Smooth muscle cell (in vitro differentiated cells): ENCODE data around the gene VSTM2L. TPM values are rescaled to one million over a fixed set of nuclear protein-coding genes. Genes with fewer than 3 reads are reported as not detected.

Experiments
- DNase-seq: peaks from one replicate; lab custom pipeline; 2025; ENCODE audit not compliant: unreplicated experiment; lab: John Stamatoyannopoulos, UW
- H2AFZ ChIP-seq: fragments of 200-600 bp; sonication (generic); 2 replicates; pipeline ENCODE4 v1.6.0; 2016; ENCODE audit warnings: antibody characterized with exemption, low read depth, mild to moderate bottlenecking
- H3F3A ChIP-seq: fragments of 200-600 bp; sonication (generic); 2 replicates; pipeline ENCODE4 v1.6.0; 2017; ENCODE audit warnings: antibody characterized with exemption, low read depth
- H3K27ac ChIP-seq: fragments of 200-600 bp; sonication (generic); 2 replicates; pipeline ENCODE4 v1.5.1; 2016; ENCODE audit warnings: low read depth, mild to moderate bottlenecking
- H3K27me3 ChIP-seq: fragments of 200-600 bp; sonication (generic); 2 replicates; pipeline ENCODE4 v1.6.1; 2016; ENCODE audit warnings: low read depth, mild to moderate bottlenecking
- H3K36me3 ChIP-seq: fragments of 200-600 bp; sonication (generic); 2 replicates; pipeline ENCODE4 v1.5.1; 2016; ENCODE audit warnings: low read depth
- H3K4me1 ChIP-seq: fragments of 200-600 bp; sonication (generic); 2 replicates; pipeline ENCODE4 v1.5.1; 2016; ENCODE audit warnings: low read depth
- H3K4me2 ChIP-seq: fragments of 200-600 bp; sonication (generic); 2 replicates; pipeline ENCODE4 v1.6.0; 2016; ENCODE audit warnings: mild to moderate bottlenecking
- H3K4me3 ChIP-seq: fragments of 200-600 bp; sonication (generic); 2 replicates; pipeline ENCODE4 v1.5.1; 2016; ENCODE audit warnings: mild to moderate bottlenecking
- H3K79me2 ChIP-seq: fragments of 200-600 bp; sonication (generic); 2 replicates; pipeline ENCODE4 v1.6.0; 2016; ENCODE audit warnings: low read depth, mild to moderate bottlenecking
- H3K9ac ChIP-seq: fragments of 200-600 bp; sonication (generic); 2 replicates; pipeline ENCODE4 v1.6.0; 2016; ENCODE audit warnings: low read depth
- H3K9me3 ChIP-seq: fragments of 200-600 bp; sonication (generic); replicated peaks from 2 replicates; pipeline ENCODE4 v1.5.1; 2016; ENCODE audit warnings: low read depth
- H4K20me1 ChIP-seq: fragments of 200-600 bp; sonication (generic); 2 replicates; pipeline ENCODE4 v1.6.0; 2016; ENCODE audit warnings: low read depth
- WGBS: methylation state at CpG from one replicate; pipeline ENCODE4 v1.1.7; 2016; ENCODE audit warnings: low lambda C conversion rate; 5-methylcytosine and 5-hydroxymethylcytosine counted together
- polyA plus RNA-seq: library from polyadenylated mRNA; unstranded; fragments of >200 nt; fragmentation: Nextera tagmentation; extraction: Ambion mirVana; gene quantifications from 2 replicates; pipeline ENCODE4 v1.2.1, GENCODE V29; 2016
- total RNA-seq: library from RNA; depleted of rRNA; stranded (reverse); fragments of >200 nt; gene quantifications from 2 replicates; pipeline ENCODE4 v1.2.3, GENCODE V29; 2014
- TF ChIP-seq, protein P1 (sequence below): fragments of 200-600 bp; sonication (generic); IDR thresholded peaks from 2 replicates; pipeline ENCODE4 v1.5.1; 2017; ENCODE audit warnings: borderline replicate concordance, mild to moderate bottlenecking, antibody characterized with exemption; ENCODE audit not compliant: insufficient read depth, poor library complexity, severe bottlenecking

The VSTM2L gene
- total and polyA plus RNA-seq, 2 experiments from 2014 or later = 0.56 to 1.9 TPM

DNA sequence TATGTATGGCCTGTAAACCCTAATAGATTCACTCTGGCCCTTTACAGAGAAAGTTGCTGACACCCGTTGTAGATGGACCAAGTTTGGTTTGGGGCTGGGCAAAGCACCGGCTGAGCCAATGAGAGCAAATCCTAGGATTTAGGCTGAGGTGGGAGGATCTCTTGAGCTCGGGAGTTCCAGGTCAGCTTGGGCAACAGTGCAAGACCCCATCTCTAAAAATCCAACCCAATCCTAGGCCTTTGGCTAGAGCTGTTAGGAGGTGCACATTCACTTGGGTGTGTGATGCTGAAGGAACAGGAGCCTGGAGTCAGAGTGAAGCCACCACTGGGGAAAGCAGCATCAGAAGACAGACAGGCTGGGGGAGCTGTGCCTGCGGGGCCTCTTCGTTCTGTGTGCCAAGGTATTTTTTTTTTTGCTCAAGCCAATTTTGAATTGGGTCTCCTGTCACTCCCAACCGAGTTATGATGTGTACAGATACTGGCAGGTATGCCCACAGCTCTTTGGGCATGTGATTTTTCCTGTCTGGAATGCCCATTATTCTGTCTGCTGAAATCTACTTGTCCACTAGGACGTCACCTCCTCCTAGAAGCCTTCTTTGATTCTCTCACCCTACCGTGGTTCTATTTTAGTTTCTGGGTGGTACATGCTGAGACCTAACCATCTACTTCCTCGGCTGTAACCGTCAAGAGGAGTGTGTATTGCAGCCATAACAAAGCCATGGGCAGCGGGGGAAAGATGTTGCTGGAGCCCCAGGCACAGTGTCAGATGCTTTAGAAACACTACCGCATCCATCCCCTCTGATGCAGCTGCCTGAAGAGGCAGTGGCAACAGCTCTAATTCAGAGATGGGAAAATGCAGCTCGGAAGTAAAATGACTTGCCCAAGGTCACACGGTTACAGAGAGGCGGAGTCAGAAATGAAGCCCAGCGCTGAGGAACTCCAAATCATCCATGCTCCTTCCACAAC lies 76.4 kb downstream of the VSTM2L start:
- no peaks in the 10 kb centered on the region for H3F3A ChIP-seq
- H3K36me3 ChIP-seq = no peaks in the 10 kb centered on the region
- no peaks in the 10 kb centered on the region for H3K9me3 ChIP-seq
- DNase-seq = no peak
- H3K27ac ChIP-seq = no peak overlapping the region
- H4K20me1 ChIP-seq = no peaks in the 10 kb centered on the region
- H3K9ac ChIP-seq = no peak overlapping the region
- H3K4me1 ChIP-seq = no peaks in the 10 kb centered on the region
- H3K79me2 ChIP-seq = no peaks in the 10 kb centered on the region
- no peak overlapping the region for H3K4me3 ChIP-seq
- no peak overlapping the region for H3K4me2 ChIP-seq
- H3K27me3 ChIP-seq = no peaks in the 10 kb centered on the region
- 91% methylated on average over 16 of the region's 16 CpGs for WGBS
- TF ChIP-seq, protein P1, sequence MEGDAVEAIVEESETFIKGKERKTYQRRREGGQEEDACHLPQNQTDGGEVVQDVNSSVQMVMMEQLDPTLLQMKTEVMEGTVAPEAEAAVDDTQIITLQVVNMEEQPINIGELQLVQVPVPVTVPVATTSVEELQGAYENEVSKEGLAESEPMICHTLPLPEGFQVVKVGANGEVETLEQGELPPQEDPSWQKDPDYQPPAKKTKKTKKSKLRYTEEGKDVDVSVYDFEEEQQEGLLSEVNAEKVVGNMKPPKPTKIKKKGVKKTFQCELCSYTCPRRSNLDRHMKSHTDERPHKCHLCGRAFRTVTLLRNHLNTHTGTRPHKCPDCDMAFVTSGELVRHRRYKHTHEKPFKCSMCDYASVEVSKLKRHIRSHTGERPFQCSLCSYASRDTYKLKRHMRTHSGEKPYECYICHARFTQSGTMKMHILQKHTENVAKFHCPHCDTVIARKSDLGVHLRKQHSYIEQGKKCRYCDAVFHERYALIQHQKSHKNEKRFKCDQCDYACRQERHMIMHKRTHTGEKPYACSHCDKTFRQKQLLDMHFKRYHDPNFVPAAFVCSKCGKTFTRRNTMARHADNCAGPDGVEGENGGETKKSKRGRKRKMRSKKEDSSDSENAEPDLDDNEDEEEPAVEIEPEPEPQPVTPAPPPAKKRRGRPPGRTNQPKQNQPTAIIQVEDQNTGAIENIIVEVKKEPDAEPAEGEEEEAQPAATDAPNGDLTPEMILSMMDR = no peak
- H2AFZ ChIP-seq = no peak overlapping the region

DNA sequence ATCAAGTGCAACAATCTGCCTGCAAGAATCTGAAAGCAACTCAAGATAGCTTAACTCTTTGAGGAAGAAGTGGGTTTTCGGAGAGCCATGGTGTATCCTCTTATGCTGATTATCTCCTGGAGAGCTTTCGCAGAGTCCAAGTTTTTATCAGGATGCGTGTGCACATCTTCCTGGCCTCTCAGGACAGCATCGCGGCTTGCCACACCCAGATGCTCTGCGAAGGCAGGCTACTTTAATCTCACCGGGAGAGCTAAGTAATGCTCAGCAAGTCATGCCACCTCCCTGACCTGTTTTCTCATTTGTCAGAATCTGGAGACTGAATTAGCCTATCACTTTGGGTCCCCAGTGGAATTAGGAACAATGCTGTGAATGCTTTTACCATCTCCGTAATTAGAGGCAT lies 77.5 kb downstream of the VSTM2L start:
- H3K36me3 ChIP-seq = no peaks in the 10 kb centered on the region
- 87% methylated on average over 8 of the region's 8 CpGs for WGBS
- H3F3A ChIP-seq = no peaks in the 10 kb centered on the region
- H3K4me1 ChIP-seq = no peaks in the 10 kb centered on the region
- TF ChIP-seq, protein P1 = no peak
- no peak overlapping the region for H3K4me3 ChIP-seq
- no peaks in the 10 kb centered on the region for H3K79me2 ChIP-seq
- H3K27me3 ChIP-seq = no peaks in the 10 kb centered on the region
- no peak overlapping the region for H3K4me2 ChIP-seq
- no peaks in the 10 kb centered on the region for H4K20me1 ChIP-seq
- H2AFZ ChIP-seq = no peak overlapping the region
- no peak overlapping the region for H3K9ac ChIP-seq
- no peaks in the 10 kb centered on the region for H3K9me3 ChIP-seq
- H3K27ac ChIP-seq = no peak overlapping the region
- no peak for DNase-seq

DNA sequence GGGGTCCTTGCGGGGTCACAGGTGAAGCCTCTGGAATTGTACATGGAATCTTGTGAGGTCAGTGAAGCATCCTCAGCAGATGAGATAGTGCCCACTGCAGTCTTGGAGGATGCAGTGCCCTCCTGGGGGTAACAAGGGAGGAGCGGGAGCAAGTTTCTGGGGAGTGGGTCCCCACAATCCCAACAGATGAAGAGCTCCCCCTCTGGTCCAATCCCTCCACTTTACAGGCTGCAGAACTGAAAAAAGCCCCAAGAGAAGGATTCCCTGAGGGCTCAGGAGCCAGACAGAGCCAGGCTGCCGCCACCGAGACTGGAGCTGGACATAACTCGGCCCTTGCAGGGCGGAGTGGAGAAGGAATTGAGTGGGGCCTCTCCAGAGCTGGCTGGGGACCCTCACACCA lies 77.9 kb downstream of the VSTM2L start:
- no peaks in the 10 kb centered on the region for H3K79me2 ChIP-seq
- TF ChIP-seq, protein P1 = no peak
- no peak overlapping the region for H3K9ac ChIP-seq
- 93% methylated on average over 6 of the region's 6 CpGs for WGBS
- no peak overlapping the region for H2AFZ ChIP-seq
- no peaks in the 10 kb centered on the region for H3K9me3 ChIP-seq
- no peaks in the 10 kb centered on the region for H4K20me1 ChIP-seq
- no peaks in the 10 kb centered on the region for H3F3A ChIP-seq
- H3K4me1 ChIP-seq = no peaks in the 10 kb centered on the region
- no peak for DNase-seq
- no peak overlapping the region for H3K4me2 ChIP-seq
- no peak overlapping the region for H3K4me3 ChIP-seq
- H3K27ac ChIP-seq = no peak overlapping the region
- H3K36me3 ChIP-seq = no peaks in the 10 kb centered on the region
- no peaks in the 10 kb centered on the region for H3K27me3 ChIP-seq
